ENCODE measurements around the gene AZIN2. TPM values are rescaled to one million over a fixed set of nuclear protein-coding genes. Genes with fewer than 3 reads are reported as not detected.
A peak's percentile ranks its signal among the peaks of the same experiment; 100 is the strongest.
"Not testable (repeated sequence)": the region's sequence is repeated elsewhere in the genome, so short reads cannot be mapped to it uniquely, and the experiment has no call there.

AZIN2 gene
- total RNA-seq, 1 donor from 2014 or later, result 15.1 TPM

GRCh38 chr1:33097137-33097611, 16.2 kb downstream of the AZIN2 start:
- no peak for TF ChIP-seq CTCF (IDR thresholded peaks at IDR 0.05; ENCODE audit: unreplicated experiment)
- Mint-ChIP-seq H3K9me3 (no peaks in the 10 kb centered on the region), H3K27me3 (ENCODE audit: low read depth) (no peaks in the 10 kb centered on the region), H3K4me3 (no peak overlapping the region), H3K36me3 (peaks cover 5% of the 10 kb centered on the region), H3K27ac (no peak overlapping the region), H3K4me1 (peaks cover 10% of the 10 kb centered on the region)
- DNase-seq (ENCODE audit: low spot score in 2 of 2, unreplicated experiment in 2 of 2), result no peak

- no peak for DNase-seq (ENCODE audit: low spot score in 2 of 2, unreplicated experiment in 2 of 2)
- TF ChIP-seq CTCF (IDR thresholded peaks at IDR 0.05; ENCODE audit: unreplicated experiment), result no peak
- Mint-ChIP-seq H3K4me3 (no peak overlapping the region), H3K27ac (no peak overlapping the region), H3K4me1 (peaks cover 10% of the 10 kb centered on the region), H3K36me3 (peaks cover 10% of the 10 kb centered on the region), H3K9me3 (no peaks in the 10 kb centered on the region), H3K27me3 (ENCODE audit: low read depth) (no peaks in the 10 kb centered on the region)
These were observed 16.8 kb downstream of the AZIN2 start for GRCh38 chr1:33097762-33098161.

GRCh38 chr1:33098371-33098770, 17.4 kb downstream of the AZIN2 start:
- H3K4me3 Mint-ChIP-seq, result no peak overlapping the region

GRCh38 chr1:33099290-33100118, 18.6 kb downstream of the AZIN2 start:
- peak; percentile 26 for TF ChIP-seq CTCF (IDR thresholded peaks at IDR 0.05; ENCODE audit: unreplicated experiment)
- H3K4me3 Mint-ChIP-seq, result no peak overlapping the region
- no peak for DNase-seq (ENCODE audit: low spot score in 2 of 2, unreplicated experiment in 2 of 2)

More at GRCh38 chr1:33098371-33098770, 17.4 kb downstream of the AZIN2 start:
- H3K27me3 Mint-ChIP-seq (ENCODE audit: low read depth), result no peaks in the 10 kb centered on the region
- no peak for DNase-seq (ENCODE audit: low spot score in 2 of 2, unreplicated experiment in 2 of 2)
- no peak overlapping the region for H3K27ac Mint-ChIP-seq
- no peaks in the 10 kb centered on the region for H3K9me3 Mint-ChIP-seq
- no peak for TF ChIP-seq CTCF (IDR thresholded peaks at IDR 0.05; ENCODE audit: unreplicated experiment)
- H3K4me1 Mint-ChIP-seq, result peaks cover 10% of the 10 kb centered on the region
- H3K36me3 Mint-ChIP-seq, result peaks cover 16% of the 10 kb centered on the region

GRCh38 chr1:33100119-33100415, 19.1 kb downstream of the AZIN2 start:
- not testable (repeated sequence) for DNase-seq (ENCODE audit: low spot score in 2 of 2, unreplicated experiment in 2 of 2); H3K9me3 Mint-ChIP-seq; H3K27ac Mint-ChIP-seq; H3K27me3 Mint-ChIP-seq (ENCODE audit: low read depth); H3K4me3 Mint-ChIP-seq
- peaks cover 17% of the 10 kb centered on the region for H3K36me3 Mint-ChIP-seq
- peaks cover 10% of the 10 kb centered on the region for H3K4me1 Mint-ChIP-seq

More at GRCh38 chr1:33099290-33100118, 18.6 kb downstream of the AZIN2 start:
- Mint-ChIP-seq H3K27ac (peak overlapping the region; percentile 84), H3K27me3 (ENCODE audit: low read depth) (no peaks in the 10 kb centered on the region), H3K36me3 (peaks cover 17% of the 10 kb centered on the region), H3K4me1 (peaks cover 10% of the 10 kb centered on the region), H3K9me3 (no peaks in the 10 kb centered on the region)

GRCh38 chr1:33110477-33110876, 29.5 kb downstream of the AZIN2 start:
- Mint-ChIP-seq H3K27ac (no peak overlapping the region), H3K27me3 (ENCODE audit: low read depth) (peaks cover 2% of the 10 kb centered on the region), H3K9me3 (peaks cover 14% of the 10 kb centered on the region), H3K4me1 (no peaks in the 10 kb centered on the region), H3K4me3 (no peak overlapping the region), H3K36me3 (peaks cover 9% of the 10 kb centered on the region)
- DNase-seq (ENCODE audit: low spot score in 2 of 2, unreplicated experiment in 2 of 2), result no peak
- no peak for TF ChIP-seq CTCF (IDR thresholded peaks at IDR 0.05; ENCODE audit: unreplicated experiment)
